Astrocyte of the cerebellum (primary cell): ENCODE data around the gene ADORA2A.

ENCODE experiments used
- DNase-seq: peaks from one replicate; pipeline ENCODE4 v3.0.0-alpha.2; 2011; ENCODE audit warnings: low read depth
- H3K4me3 ChIP-seq: 2 replicates; pipeline ENCODE4 v1.5.1; 2011; ENCODE audit warnings: mild to moderate bottlenecking, low read depth, low read length, moderate library complexity
- in situ Hi-C: cut with HindIII; loops from 2 replicates; pipeline ENCODE4 v1.10.0; 2017; ENCODE audit warnings: low sequenced_read_pairs
- TF ChIP-seq, protein P1 (sequence below): IDR thresholded peaks from 2 replicates; pipeline ENCODE4 v1.5.1; 2012; ENCODE audit warnings: low read length, low read depth, moderate library complexity, mild to moderate bottlenecking; ENCODE audit errors: missing control alignments

The ADORA2A gene

GRCh38 chr22:24416095-24416494 lies 11.3 kb upstream of the ADORA2A start:
- in situ Hi-C loops: no loop called here
- DNase-seq: no peak
- H3K4me3 ChIP-seq: no peak overlapping the region
- TF ChIP-seq, protein P1, sequence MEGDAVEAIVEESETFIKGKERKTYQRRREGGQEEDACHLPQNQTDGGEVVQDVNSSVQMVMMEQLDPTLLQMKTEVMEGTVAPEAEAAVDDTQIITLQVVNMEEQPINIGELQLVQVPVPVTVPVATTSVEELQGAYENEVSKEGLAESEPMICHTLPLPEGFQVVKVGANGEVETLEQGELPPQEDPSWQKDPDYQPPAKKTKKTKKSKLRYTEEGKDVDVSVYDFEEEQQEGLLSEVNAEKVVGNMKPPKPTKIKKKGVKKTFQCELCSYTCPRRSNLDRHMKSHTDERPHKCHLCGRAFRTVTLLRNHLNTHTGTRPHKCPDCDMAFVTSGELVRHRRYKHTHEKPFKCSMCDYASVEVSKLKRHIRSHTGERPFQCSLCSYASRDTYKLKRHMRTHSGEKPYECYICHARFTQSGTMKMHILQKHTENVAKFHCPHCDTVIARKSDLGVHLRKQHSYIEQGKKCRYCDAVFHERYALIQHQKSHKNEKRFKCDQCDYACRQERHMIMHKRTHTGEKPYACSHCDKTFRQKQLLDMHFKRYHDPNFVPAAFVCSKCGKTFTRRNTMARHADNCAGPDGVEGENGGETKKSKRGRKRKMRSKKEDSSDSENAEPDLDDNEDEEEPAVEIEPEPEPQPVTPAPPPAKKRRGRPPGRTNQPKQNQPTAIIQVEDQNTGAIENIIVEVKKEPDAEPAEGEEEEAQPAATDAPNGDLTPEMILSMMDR: no peak

- in situ Hi-C loops: no loop called here
- no peak overlapping the region for H3K4me3 ChIP-seq
- TF ChIP-seq, protein P1: no peak
- DNase-seq: no peak
Observed at GRCh38 chr22:24416611-24417010, 10.8 kb upstream of the ADORA2A start.

GRCh38 chr22:24417200-24417599 lies 10.2 kb upstream of the ADORA2A start:
- no peak overlapping the region for H3K4me3 ChIP-seq
- in situ Hi-C loops: no loop called here
- TF ChIP-seq, protein P1: no peak
- DNase-seq: no peak

GRCh38 chr22:24417901-24418641 lies 9.3 kb upstream of the ADORA2A start:
- TF ChIP-seq, protein P1: no peak
- in situ Hi-C loops: no loop called here
- H3K4me3 ChIP-seq: no peak overlapping the region
- no peak for DNase-seq

GRCh38 chr22:24418786-24419474 lies 8.5 kb upstream of the ADORA2A start:
- no peak for DNase-seq
- TF ChIP-seq, protein P1: no peak
- no peak overlapping the region for H3K4me3 ChIP-seq

DNA sequence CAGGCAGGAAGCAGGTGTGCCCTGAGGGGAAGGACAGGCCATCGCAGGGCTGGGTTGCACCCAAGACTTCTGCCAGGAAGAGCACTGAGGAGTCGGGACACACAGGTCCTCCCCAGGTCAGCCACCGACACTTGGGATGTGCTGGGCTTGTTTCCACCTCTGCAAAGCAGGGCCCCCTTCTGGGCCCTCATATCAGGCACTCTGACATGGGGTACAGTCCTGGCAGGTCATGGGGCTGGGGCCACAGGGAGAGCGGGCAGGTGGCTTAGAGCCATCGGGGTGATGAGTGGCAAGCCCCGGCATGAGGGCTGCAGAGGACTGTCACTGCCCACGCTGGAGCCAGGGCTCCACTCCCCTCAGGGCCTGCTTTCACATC lies 7.9 kb upstream of the ADORA2A start:
- TF ChIP-seq, protein P1: no peak
- no peak for DNase-seq
- H3K4me3 ChIP-seq: no peak overlapping the region
- in situ Hi-C loops: no loop called here

More at GRCh38 chr22:24418786-24419474, 8.5 kb upstream of the ADORA2A start:
- in situ Hi-C loops: no loop called here
